ENCODE data around the gene PLCH1. TPM values are rescaled to one million over a fixed set of nuclear protein-coding genes. Genes with fewer than 3 reads are reported as not detected.

PLCH1 gene
- total RNA-seq, 1 experiment from 2014 or later: 0.12 TPM

DNA sequence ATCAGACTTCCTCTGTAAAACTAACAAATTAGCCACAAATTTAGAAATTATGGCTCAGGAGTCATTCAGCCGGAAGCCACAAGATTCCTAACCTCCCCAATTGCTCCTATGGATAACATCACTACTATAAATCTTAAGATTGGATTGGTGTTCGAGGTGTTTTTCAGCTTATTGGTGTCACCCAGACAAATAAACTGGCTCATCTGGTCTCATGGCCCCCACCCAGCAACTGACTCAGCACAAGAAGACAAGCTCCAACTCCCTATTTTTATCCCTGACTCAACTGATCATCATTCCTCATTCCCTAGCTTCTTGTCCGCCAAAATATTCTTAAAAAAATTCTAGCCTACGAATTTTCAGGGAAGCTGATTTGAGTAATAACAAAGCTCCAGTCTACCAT lies 316.3 kb downstream of the PLCH1 start:
- intact Hi-C loops (cut with micrococcal nuclease): no loop called here
- CTCF ChIA-PET: interaction anchor here (0.5 kb wide), 1 partner anchor 120 kb away, joined by 3 read pairs; no protein-coding TSS in a partner anchor
- TF ChIP-seq, protein P1, sequence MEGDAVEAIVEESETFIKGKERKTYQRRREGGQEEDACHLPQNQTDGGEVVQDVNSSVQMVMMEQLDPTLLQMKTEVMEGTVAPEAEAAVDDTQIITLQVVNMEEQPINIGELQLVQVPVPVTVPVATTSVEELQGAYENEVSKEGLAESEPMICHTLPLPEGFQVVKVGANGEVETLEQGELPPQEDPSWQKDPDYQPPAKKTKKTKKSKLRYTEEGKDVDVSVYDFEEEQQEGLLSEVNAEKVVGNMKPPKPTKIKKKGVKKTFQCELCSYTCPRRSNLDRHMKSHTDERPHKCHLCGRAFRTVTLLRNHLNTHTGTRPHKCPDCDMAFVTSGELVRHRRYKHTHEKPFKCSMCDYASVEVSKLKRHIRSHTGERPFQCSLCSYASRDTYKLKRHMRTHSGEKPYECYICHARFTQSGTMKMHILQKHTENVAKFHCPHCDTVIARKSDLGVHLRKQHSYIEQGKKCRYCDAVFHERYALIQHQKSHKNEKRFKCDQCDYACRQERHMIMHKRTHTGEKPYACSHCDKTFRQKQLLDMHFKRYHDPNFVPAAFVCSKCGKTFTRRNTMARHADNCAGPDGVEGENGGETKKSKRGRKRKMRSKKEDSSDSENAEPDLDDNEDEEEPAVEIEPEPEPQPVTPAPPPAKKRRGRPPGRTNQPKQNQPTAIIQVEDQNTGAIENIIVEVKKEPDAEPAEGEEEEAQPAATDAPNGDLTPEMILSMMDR (IDR thresholded peaks at IDR 0.05; ENCODE audit: unreplicated experiment): no peak
- H3K27me3 Mint-ChIP-seq (ENCODE audit: insufficient read depth, unreplicated experiment): no peaks in the 10 kb centered on the region
- no TSS peak for BruUV-seq (replicated peaks)
- H3K36me3 Mint-ChIP-seq (ENCODE audit: insufficient read depth, unreplicated experiment): no peaks in the 10 kb centered on the region
- H3K4me1 Mint-ChIP-seq (ENCODE audit: insufficient read depth, unreplicated experiment): peaks cover 9% of the 10 kb centered on the region
- no peak overlapping the region for H3K4me3 Mint-ChIP-seq (ENCODE audit: unreplicated experiment)
- DNase-seq (ENCODE audit: unreplicated experiment): no peak
- H3K27ac Mint-ChIP-seq (ENCODE audit: low read depth, unreplicated experiment): peak overlapping the region; percentile 6
- POLR2A ChIA-PET: interaction anchor here (0.7 kb wide), 1 partner anchor 12 kb away, joined by 3 read pairs; no protein-coding TSS in a partner anchor
- H3K9me3 Mint-ChIP-seq (ENCODE audit: unreplicated experiment): no peaks in the 10 kb centered on the region

DNA sequence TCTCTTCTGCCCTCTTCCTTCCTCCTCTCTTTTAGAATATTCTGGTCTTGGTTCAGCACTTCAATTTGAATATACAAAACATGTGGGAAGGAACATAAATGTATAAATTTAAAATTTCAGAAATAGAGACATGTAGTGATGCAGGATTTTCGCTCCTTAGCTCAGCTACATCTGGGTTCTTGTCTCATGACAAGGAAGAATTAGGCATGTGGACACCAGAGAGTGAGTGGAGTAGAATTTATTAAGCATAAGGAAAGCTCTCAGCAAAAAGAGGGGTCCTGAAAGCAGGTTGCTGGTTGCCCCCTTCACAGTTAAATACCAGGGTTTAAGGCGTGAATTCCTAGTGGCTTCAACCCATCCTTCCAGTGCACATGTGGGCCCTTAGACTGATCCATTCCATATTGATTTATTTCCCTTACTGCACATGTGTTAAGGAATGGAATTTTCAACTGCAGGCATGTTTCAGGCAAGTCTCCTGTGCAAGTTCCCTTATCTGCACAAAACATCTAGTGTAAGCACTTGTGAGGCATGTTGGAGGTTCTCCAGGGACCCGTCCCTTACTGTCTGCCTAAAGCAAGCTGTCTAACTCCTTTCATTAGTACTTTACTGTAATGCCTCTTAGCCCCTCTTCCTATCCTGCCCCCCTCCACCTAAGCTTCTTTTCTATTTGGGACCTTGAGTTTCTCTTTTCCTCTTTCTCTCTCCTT lies 318.2 kb downstream of the PLCH1 start:
- CTCF ChIA-PET: no interaction called here
- no TSS peak for BruUV-seq (replicated peaks)
- TF ChIP-seq, protein P1 (IDR thresholded peaks at IDR 0.05; ENCODE audit: unreplicated experiment): no peak
- H3K4me1 Mint-ChIP-seq (ENCODE audit: insufficient read depth, unreplicated experiment): peaks cover 9% of the 10 kb centered on the region
- intact Hi-C loops (cut with micrococcal nuclease): no loop called here
- no peaks in the 10 kb centered on the region for H3K36me3 Mint-ChIP-seq (ENCODE audit: insufficient read depth, unreplicated experiment)
- no peaks in the 10 kb centered on the region for H3K27me3 Mint-ChIP-seq (ENCODE audit: insufficient read depth, unreplicated experiment)
- DNase-seq (ENCODE audit: unreplicated experiment): no peak
- peak overlapping the region; percentile 77 for H3K27ac Mint-ChIP-seq (ENCODE audit: low read depth, unreplicated experiment)
- POLR2A ChIA-PET: no interaction called here
- H3K4me3 Mint-ChIP-seq (ENCODE audit: unreplicated experiment): no peak overlapping the region
- no peaks in the 10 kb centered on the region for H3K9me3 Mint-ChIP-seq (ENCODE audit: unreplicated experiment)

DNA sequence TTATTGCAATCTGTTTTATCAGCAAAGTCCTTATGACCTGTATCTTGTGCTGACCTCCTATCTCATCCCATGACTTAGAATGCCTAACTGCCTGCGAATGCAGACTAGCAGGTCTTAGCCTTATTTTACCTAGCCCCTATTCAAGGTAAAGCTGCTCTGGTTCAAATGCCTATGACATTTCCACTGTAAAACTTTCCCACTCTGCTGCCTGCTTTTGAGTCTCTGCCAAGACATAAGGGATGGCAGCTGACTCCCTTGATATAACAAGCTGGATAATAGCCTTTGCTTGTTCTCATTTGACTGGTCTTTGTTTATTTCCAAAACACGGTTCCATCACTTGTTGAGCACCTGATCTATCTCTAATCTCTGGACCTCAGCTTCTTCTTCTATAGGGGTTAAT lies 319.5 kb downstream of the PLCH1 start:
- BruUV-seq (replicated peaks): no TSS peak
- Mint-ChIP-seq H3K27ac (ENCODE audit: low read depth, unreplicated experiment) (no peak overlapping the region), H3K4me3 (ENCODE audit: unreplicated experiment) (no peak overlapping the region), H3K36me3 (ENCODE audit: insufficient read depth, unreplicated experiment) (no peaks in the 10 kb centered on the region), H3K4me1 (ENCODE audit: insufficient read depth, unreplicated experiment) (peaks cover 9% of the 10 kb centered on the region), H3K9me3 (ENCODE audit: unreplicated experiment) (no peaks in the 10 kb centered on the region), H3K27me3 (ENCODE audit: insufficient read depth, unreplicated experiment) (no peaks in the 10 kb centered on the region)
- ChIA-PET POLR2A (no interaction called here), CTCF (no interaction called here)
- intact Hi-C loops (cut with micrococcal nuclease): no loop called here
- TF ChIP-seq, protein P1 (IDR thresholded peaks at IDR 0.05; ENCODE audit: unreplicated experiment): no peak
- DNase-seq (ENCODE audit: unreplicated experiment): no peak

DNA sequence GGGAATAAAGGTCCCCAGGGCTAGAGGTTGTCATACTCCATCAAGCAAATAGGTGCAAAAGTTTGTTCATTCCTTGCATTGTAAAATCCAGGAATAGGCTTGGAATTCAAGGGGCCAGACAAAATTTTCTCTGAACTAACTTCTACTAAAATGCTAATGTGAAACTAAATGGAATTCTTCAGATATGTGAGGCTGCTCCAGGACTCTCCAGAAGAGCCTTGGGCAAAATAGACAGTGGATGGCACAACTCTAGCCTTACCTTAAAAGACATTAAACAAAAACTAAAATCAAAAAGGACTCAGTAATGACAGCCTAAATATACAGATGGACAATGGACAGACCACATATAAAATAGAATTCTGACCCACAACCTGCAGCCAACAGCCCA lies 320.6 kb downstream of the PLCH1 start:
- CTCF ChIA-PET: no interaction called here
- POLR2A ChIA-PET: no interaction called here
- no TSS peak for BruUV-seq (replicated peaks)
- Mint-ChIP-seq H3K27me3 (ENCODE audit: insufficient read depth, unreplicated experiment) (no peaks in the 10 kb centered on the region), H3K9me3 (ENCODE audit: unreplicated experiment) (no peaks in the 10 kb centered on the region), H3K4me1 (ENCODE audit: insufficient read depth, unreplicated experiment) (peaks cover 9% of the 10 kb centered on the region), H3K27ac (ENCODE audit: low read depth, unreplicated experiment) (no peak overlapping the region), H3K36me3 (ENCODE audit: insufficient read depth, unreplicated experiment) (no peaks in the 10 kb centered on the region), H3K4me3 (ENCODE audit: unreplicated experiment) (no peak overlapping the region)
- TF ChIP-seq, protein P1 (IDR thresholded peaks at IDR 0.05; ENCODE audit: unreplicated experiment): no peak
- no peak for DNase-seq (ENCODE audit: unreplicated experiment)
- intact Hi-C loops (cut with micrococcal nuclease): no loop called here
